IPS-18c (cell line): Measurements from ENCODE around the gene PIK3AP1.
"Not testable (repeated sequence)": the region's sequence is repeated elsewhere in the genome, so short reads cannot be mapped to it uniquely, and the experiment has no call there.

ENCODE experiments used
- H3K4me3 ChIP-seq: 2 replicates; pipeline ENCODE4 v1.7.0; 2013; ENCODE audit warnings: low read depth, mild to moderate bottlenecking, low read length, moderate library complexity; ENCODE audit not compliant: insufficient read depth
- H3K9me3 ChIP-seq: one replicate; pipeline ENCODE4 v1.6.1; 2013; ENCODE audit warnings: mild to moderate bottlenecking, low read length, moderate library complexity; ENCODE audit not compliant: control insufficient read depth, insufficient read depth

The PIK3AP1 gene

DNA sequence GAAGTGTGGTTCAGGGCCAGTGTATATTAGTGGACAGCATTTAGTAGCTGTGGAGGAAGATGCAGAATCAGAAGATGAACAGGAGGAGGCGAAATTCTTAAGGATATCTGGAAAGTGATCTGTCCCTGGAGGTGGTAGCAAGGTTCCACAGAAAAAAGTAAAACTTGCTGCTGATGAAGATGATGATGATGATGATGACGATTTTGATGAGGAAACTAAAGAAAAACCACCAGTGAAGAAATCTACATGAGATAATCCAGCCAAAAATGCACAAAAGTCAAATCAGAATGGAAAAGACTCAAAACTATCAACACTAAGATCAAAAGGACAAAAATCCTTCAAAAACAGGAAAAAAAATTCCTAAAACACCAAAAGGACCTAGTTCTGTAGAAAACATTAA is 159.8 kb downstream of the PIK3AP1 start:
- H3K4me3 ChIP-seq, result no peak overlapping the region
- H3K9me3 ChIP-seq, result no peaks in the 10 kb centered on the region

DNA sequence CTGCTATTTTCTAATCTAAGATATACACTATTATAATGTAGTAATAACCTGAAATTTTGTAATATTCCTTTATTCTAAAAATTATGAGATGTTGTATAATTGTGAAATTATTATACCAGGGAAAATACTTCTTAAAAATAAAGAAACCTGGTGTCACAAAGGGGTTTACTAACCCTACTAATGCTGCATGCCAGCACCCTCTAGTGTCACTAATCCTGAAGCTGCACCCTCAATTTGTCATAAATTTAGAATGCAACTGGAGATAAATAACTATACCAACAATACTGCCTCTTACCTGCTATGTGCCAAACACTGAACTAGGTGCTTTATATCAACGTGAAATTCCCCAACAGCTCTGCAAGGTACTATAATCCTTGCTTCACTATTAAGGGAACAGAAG is 164.3 kb downstream of the PIK3AP1 start:
- Histone ChIP-seq H3K4me3 (no peak overlapping the region), H3K9me3 (no peaks in the 10 kb centered on the region)

DNA sequence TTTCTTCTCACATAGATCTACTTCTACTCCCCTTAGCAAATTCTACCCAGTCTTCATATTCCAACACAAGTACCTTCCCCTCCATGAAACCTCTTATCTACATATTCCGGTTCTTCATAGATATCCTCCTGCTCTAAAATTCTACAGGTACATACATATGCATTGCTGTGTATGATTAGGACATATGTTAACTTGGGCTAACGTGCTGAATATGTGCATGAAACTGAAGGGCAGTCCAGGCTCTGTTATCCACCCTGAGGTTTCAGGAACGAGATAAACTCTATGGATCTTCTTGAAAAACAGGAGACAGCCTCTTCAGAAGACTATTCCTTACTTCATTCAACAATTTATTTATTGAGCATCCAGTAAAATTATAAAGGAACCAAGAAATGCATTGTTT is 165.0 kb downstream of the PIK3AP1 start:
- Histone ChIP-seq H3K4me3 (no peak overlapping the region), H3K9me3 (no peaks in the 10 kb centered on the region)

DNA sequence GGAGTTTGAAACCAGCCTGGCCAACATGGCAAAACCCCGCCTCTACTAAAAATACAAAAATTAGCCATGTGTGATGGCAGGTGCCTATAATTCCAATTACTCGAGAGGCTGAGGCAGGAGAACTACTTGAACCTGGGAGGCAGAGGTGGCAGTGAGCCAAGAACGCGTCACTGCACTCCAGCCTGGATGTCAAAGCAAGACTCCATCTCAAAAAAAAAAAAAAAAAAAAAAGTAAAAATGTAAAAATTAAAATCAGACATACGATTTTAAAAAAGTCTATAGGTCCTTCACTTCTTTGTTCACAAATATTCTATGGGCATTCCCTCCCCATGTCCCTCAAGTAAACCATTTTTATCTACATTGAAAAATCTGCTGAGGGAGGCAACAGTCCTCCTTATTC is 171.7 kb downstream of the PIK3AP1 start:
- Histone ChIP-seq H3K4me3 (no peak overlapping the region), H3K9me3 (no peaks in the 10 kb centered on the region)

DNA sequence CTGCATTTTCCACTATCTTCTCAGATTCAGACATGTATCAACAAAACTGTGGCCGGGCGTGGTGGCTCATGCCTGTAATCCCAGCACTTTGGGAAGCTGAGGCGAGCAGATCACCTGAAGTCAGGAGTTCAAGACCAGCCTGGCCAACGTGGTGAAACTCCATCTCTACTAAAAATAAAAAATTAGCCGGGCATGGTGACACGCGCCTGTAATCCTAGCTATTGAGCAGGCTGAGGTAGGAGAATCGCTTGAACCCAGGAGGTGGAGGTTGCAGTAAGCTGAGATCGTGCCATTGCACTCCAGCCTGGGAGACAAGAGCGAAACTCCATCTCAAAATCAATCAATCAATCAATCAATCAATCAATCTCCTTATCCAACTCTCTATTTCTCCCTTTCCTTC is 174.8 kb downstream of the PIK3AP1 start:
- not testable (repeated sequence) for H3K9me3 ChIP-seq, H3K4me3 ChIP-seq
